Measurements from ENCODE around the gene FIBP.
"Not testable (repeated sequence)": the region's sequence is repeated elsewhere in the genome, so short reads cannot be mapped to it uniquely, and the experiment has no call there.

The FIBP gene

DNA sequence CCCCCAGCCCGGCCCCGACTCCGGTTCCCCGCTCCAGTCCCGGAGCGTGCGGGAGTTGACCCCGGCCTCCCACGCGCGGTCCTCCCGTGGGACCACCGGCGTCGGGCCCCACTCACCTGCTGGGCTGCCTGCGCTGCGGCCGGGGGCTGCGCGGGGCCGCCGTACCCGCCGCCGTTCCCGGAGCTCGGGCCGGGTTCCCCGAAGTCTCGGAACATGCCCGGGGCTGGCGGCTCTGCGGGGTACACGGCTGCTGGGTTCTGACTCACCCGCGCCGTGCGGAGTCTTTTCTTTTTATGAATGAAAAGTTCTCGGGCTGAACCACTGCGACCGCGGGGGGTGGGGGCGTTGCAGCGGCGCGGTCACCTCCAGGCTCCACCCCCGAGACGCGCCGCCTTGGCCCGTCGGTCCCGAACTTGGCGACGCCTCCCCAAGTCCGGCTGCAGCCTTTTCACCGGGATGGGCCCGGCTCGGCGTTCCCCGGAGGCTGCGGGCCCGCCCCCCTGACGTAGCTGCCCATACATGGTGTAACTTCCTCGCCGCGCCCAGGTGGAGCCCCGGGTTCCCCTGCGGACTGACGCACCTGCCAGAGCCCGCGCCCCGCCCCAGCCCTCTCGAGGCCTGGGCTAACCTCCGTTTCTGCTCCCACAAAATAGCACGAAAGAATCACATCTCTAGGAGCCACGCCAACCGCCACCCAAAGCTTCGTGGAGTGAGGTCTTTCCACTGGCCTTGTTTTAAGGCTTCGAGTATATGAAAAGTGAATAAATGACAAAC is 12.0 kb upstream of the FIBP start, which contains the start of gene FOSL1:
FOSL1 (minus strand) TSS at position 264 of the 774 bp plus-strand sequence; CDS start at position 215, 49 bp downstream.
- TF ChIP-seq POLR2A (IDR thresholded peaks at IDR 0.05; ENCODE audit: low read depth, low read length): peak; percentile 90
- FAIRE-seq (no peak), DNase-seq (ENCODE audit: insufficient read length, low spot score) (no peak)

DNA sequence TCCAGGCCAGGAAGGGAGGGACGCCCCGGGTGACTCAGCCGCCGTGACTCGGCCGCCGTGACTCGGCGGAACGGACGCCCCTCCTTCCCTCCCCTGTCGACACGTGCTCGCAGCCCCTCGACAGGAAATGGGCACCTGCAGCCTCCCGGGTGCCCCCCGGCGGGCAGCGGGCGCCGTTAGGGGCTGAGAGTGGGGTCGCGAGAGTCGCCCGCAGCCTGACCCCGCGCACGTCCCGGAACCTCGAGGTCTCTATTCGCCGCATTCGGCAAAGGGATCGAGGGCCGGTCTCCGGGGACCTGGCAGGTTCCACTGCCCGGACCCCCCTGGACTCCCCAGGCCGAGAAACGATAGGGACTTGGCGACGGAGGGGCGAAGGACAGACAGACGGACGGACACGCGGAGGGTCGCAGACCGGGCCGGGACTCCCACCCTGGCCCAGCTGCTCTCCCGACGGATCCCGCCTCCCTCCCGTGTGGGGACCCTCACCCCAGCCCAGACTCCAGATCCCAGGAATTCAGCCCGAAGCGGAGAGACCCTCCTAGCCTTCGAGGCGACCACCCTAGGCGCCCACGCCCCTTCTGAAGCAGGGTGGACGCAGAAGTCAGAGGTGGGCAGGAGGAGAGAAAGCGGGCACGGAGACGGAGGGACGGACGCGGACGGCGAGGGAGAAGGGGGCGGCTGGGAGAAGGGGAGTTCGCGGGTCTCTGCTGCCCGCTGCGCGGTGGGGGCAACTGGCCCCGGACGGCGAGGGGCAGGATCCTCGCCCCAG is 11.3 kb upstream of the FIBP start:
- DNase-seq (ENCODE audit: insufficient read length, low spot score): no peak
- TF ChIP-seq POLR2A (IDR thresholded peaks at IDR 0.05; ENCODE audit: low read depth, low read length): no peak
- FAIRE-seq: no peak

- DNase-seq (ENCODE audit: insufficient read length, low spot score): no peak
- FAIRE-seq: no peak
- peak; percentile 49; the same call in 1 of the 2 replicates for TF ChIP-seq POLR2A (IDR thresholded peaks at IDR 0.05; ENCODE audit: low read depth, low read length)
These were observed 10.5 kb upstream of the FIBP start for GRCh38 chr11:65898656-65899355.

- no peak for FAIRE-seq
- no peak for DNase-seq (ENCODE audit: insufficient read length, low spot score)
- TF ChIP-seq POLR2A (IDR thresholded peaks at IDR 0.05; ENCODE audit: low read depth, low read length): no peak
These were observed 8.8 kb upstream of the FIBP start for GRCh38 chr11:65897020-65897471.

DNA sequence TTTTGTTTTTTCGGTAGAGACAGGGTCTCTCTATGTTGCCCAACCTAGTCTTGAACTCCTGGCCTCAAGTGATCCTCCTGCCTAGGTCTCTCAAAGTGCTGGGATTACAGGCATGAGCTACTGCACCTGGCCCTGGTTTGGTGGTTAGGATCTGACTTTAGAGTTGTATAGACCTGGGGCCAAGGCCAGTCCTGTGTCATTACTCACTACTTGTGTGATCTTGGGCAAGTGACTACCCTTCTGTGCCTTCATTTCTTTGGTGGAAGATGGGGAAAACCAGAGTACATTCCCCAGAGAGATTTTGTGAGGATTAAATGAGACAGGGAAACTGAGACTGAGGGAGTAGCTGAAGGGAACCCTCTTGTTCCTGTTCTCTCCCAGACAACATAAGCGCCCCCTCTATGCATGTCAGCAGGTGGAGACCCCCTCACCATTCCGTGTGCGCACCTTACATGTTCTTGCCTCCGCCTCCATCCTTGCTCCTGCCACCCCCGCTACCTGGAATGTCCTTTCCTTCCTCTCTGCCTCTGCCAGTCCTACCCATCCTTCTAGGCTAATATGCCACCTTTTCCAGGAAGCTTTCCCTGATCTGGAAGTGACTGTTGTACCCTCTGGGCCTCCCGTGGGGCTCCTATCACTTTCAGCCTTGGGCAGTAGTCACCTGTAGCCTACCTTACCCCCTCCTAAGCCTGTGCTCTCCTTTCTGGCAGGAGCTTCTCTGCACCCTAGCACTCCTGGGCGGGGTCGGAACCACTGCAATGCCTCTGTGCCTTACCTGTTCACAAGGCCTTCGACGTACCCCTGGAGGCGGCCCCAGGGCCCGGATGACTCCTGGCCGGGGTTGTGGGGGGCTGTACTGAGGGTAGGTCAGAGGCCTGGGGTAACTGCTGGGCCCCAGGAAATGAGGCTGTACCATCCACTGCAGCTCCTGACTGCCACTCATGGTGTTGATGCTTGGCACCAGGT is 8.0 kb upstream of the FIBP start:
- DNase-seq (ENCODE audit: insufficient read length, low spot score): no peak
- no peak for TF ChIP-seq POLR2A (IDR thresholded peaks at IDR 0.05; ENCODE audit: low read depth, low read length)
- FAIRE-seq: no peak

- FAIRE-seq (no peak), DNase-seq (ENCODE audit: insufficient read length, low spot score) (no peak)
- no peak for TF ChIP-seq POLR2A (IDR thresholded peaks at IDR 0.05; ENCODE audit: low read depth, low read length)
These were observed 7.3 kb upstream of the FIBP start for GRCh38 chr11:65895482-65895981.

DNA sequence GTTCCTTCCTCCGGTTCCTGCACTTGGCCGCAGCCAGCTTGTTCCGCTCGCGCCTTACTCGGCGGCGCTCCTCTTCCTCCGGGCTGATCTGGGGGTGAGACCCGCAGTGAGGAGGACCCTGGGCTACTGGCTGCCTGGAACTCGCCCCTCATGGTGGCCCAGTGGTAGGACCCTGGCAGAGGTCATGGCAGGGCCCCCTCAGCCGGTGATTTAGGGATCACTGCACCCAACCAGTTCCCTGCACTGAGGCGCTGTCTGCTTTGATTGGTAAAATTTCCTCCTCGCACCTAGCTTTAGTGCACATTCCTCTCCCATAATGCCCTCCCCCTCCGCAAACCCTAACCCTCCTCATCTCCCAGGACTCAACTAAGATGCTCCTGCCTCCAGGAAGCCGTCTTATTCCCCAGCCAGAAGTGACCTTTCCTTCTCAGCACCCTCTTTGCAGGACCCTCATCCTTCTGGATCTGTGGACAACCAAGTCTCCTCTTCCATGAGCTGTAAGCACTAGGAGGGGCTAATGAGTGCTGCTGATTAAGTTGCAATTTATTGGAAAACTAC is 5.8 kb upstream of the FIBP start:
- FAIRE-seq (no peak), DNase-seq (ENCODE audit: insufficient read length, low spot score) (no peak)
- TF ChIP-seq POLR2A (IDR thresholded peaks at IDR 0.05; ENCODE audit: low read depth, low read length): no peak

DNA sequence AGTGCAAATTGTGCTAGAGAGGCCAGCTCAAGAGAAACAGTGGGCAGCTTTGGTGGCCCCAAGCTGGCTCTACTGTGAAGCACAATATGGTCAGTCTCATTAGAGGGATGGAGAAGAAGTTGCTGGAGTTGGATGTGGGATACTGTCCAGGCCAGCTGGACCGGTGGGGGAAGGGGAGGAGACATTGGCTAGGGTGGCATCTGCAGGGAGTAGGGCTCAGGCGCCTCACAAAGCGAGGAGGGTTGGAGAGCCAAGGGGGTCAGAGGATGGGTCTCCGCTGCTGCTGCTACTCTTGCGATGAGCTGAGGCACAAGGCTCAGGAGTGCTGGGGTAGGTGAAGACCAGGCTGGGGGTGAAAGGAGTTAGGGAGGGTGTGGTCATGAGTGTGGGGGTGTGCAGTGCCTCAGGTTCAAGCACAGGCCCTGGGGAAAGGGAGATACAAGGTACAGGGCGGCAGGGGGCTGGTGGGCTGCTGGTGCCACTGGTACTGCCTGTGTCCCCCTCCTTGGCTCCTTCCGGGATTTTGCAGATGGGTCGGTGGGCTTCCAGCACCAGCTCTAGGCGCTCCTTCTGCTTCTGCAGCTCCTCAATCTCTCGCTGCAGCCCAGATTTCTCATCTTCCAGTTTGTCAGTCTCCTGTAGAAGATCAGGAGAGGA is 4.5 kb upstream of the FIBP start:
- FAIRE-seq: no peak
- TF ChIP-seq POLR2A (IDR thresholded peaks at IDR 0.05; ENCODE audit: low read depth, low read length): no peak; the same call in 1 of the 2 replicates
- DNase-seq (ENCODE audit: insufficient read length, low spot score): no peak

- FAIRE-seq; DNase-seq (ENCODE audit: insufficient read length, low spot score): not testable (repeated sequence)
These were observed 3.9 kb upstream of the FIBP start for GRCh38 chr11:65892137-65892540.

GRCh38 chr11:65891219-65892136 is 3.2 kb upstream of the FIBP start:
- FAIRE-seq (no peak), DNase-seq (ENCODE audit: insufficient read length, low spot score) (no peak)
- TF ChIP-seq POLR2A (IDR thresholded peaks at IDR 0.05; ENCODE audit: low read depth, low read length): 0 out of 2 replicates have a peak, but pooled peaks have one; percentile 10

More at GRCh38 chr11:65892137-65892540, 3.9 kb upstream of the FIBP start:
- 0 out of 2 replicates have a peak, but pooled peaks have one; percentile 10 for TF ChIP-seq POLR2A (IDR thresholded peaks at IDR 0.05; ENCODE audit: low read depth, low read length)
